HEK293T (cell line): ENCODE results near the gene STXBP6.

Source experiments
- CTCF ChIA-PET: fragments of 350-600 bp; formaldehyde crosslinking; extraction: SDS; loops from one replicate; lab custom pipeline; 2021; ENCODE audit warnings: antibody characterized with exemption, inconsistent platforms; lab: Yijun Ruan, JAX
- POLR2A ChIA-PET: fragments of 350-600 bp; formaldehyde crosslinking; extraction: SDS; loops from one replicate; lab custom pipeline; 2020; ENCODE audit warnings: antibody characterized with exemption, inconsistent platforms; lab: Yijun Ruan, JAX
- DNase-seq: peaks from one replicate; pipeline ENCODE4 v3.0.0; 2012; ENCODE audit warnings: mixed read lengths; ENCODE audit errors: extremely low spot score
- ARNT ChIP-seq: fragments of 450-650 bp; IDR thresholded peaks from 2 replicates; pipeline ENCODE4 v1.6.1; 2017; ENCODE audit warnings: mild to moderate bottlenecking
- BHLHE40 ChIP-seq: fragments of 450-650 bp; IDR thresholded peaks from 2 replicates; pipeline ENCODE4 v1.6.1; 2016; ENCODE audit warnings: mild to moderate bottlenecking, moderate library complexity, borderline replicate concordance
- CTBP1 ChIP-seq: fragments of 450-650 bp; IDR thresholded peaks from 2 replicates; pipeline ENCODE4 v1.6.1; 2016; ENCODE audit warnings: borderline replicate concordance
- ELF4 ChIP-seq: fragments of 450-650 bp; IDR thresholded peaks from 2 replicates; pipeline ENCODE4 v1.6.1; 2017; ENCODE audit warnings: antibody characterized with exemption
- FOXA1 ChIP-seq: fragments of 450-650 bp; IDR thresholded peaks from 2 replicates; pipeline ENCODE4 v1.6.1; 2016; ENCODE audit warnings: mild to moderate bottlenecking
- FOXK2 ChIP-seq: fragments of 450-650 bp; IDR thresholded peaks from 2 replicates; pipeline ENCODE4 v1.6.1; 2016; ENCODE audit warnings: mild to moderate bottlenecking
- FOXM1 ChIP-seq: fragments of 450-650 bp; IDR thresholded peaks from 2 replicates; pipeline ENCODE4 v1.6.1; 2017; ENCODE audit warnings: mild to moderate bottlenecking, borderline replicate concordance
- HDGF ChIP-seq: fragments of 450-650 bp; IDR thresholded peaks from 2 replicates; pipeline ENCODE4 v1.6.1; 2017; ENCODE audit warnings: antibody characterized with exemption, borderline replicate concordance
- L3MBTL2 ChIP-seq: fragments of 450-650 bp; conservative IDR thresholded peaks from 2 replicates; pipeline ENCODE4 v1.6.1; 2016; ENCODE audit warnings: mild to moderate bottlenecking
- LEF1 ChIP-seq: fragments of 450-650 bp; IDR thresholded peaks from 2 replicates; pipeline ENCODE4 v1.6.1; 2017; ENCODE audit warnings: mild to moderate bottlenecking, borderline replicate concordance
- NFRKB ChIP-seq: fragments of 450-650 bp; IDR thresholded peaks from 2 replicates; pipeline ENCODE4 v1.6.1; 2016; ENCODE audit warnings: mild to moderate bottlenecking, moderate library complexity
- PKNOX1 ChIP-seq: fragments of 450-650 bp; IDR thresholded peaks from 2 replicates; pipeline ENCODE4 v1.6.1; 2016
- SP1 ChIP-seq: fragments of 450-650 bp; IDR thresholded peaks from 2 replicates; pipeline ENCODE4 v1.6.1; 2017
- SUZ12 ChIP-seq: fragments of 450-650 bp; IDR thresholded peaks from 2 replicates; pipeline ENCODE4 v1.6.1; 2016; ENCODE audit warnings: mild to moderate bottlenecking
- TARDBP ChIP-seq: fragments of 450-650 bp; IDR thresholded peaks from 2 replicates; pipeline ENCODE4 v1.6.1; 2016
- ZNF384 ChIP-seq: fragments of 450-650 bp; IDR thresholded peaks from 2 replicates; pipeline ENCODE4 v1.6.1; 2016

The STXBP6 gene

GRCh38 chr14:24857277-24857676, 192.7 kb downstream of the STXBP6 start:
- CTCF ChIA-PET = no interaction called here
- POLR2A ChIA-PET = no interaction called here
- DNase-seq = no peak
- TF ChIP-seq ARNT (no peak), BHLHE40 (no peak), PKNOX1 (no peak), ZNF384 (no peak), FOXK2 (no peak), ELF4 (no peak), SP1 (no peak), FOXM1 (no peak), CTBP1 (no peak), NFRKB (no peak), TARDBP (no peak), LEF1 (no peak), FOXA1 (no peak), SUZ12 (no peak), HDGF (no peak), L3MBTL2 (no peak)

GRCh38 chr14:24853446-24853845, 196.5 kb downstream of the STXBP6 start:
- no peak for DNase-seq
- ChIA-PET CTCF (no interaction called here), POLR2A (no interaction called here)
- TF ChIP-seq BHLHE40 = no peak
- no peak for TF ChIP-seq NFRKB
- no peak for TF ChIP-seq SP1
- no peak for TF ChIP-seq TARDBP
- TF ChIP-seq ZNF384 = no peak
- no peak for TF ChIP-seq FOXM1
- no peak for TF ChIP-seq ELF4
- TF ChIP-seq FOXA1 = no peak
- TF ChIP-seq L3MBTL2 = no peak
- no peak for TF ChIP-seq CTBP1
- no peak for TF ChIP-seq ARNT
- TF ChIP-seq PKNOX1 = no peak
- no peak for TF ChIP-seq LEF1
- no peak for TF ChIP-seq FOXK2
- no peak for TF ChIP-seq HDGF

GRCh38 chr14:24852312-24853060, 197.5 kb downstream of the STXBP6 start:
- POLR2A ChIA-PET = no interaction called here
- DNase-seq = peak; percentile 6
- TF ChIP-seq SUZ12 (no peak), ZNF384 (no peak), BHLHE40 (no peak), ELF4 (no peak), SP1 (no peak), ARNT (no peak), CTBP1 (no peak), HDGF (no peak)
- CTCF ChIA-PET = no interaction called here

- TF ChIP-seq FOXK2 (no peak), ELF4 (no peak), TARDBP (no peak), CTBP1 (no peak), ZNF384 (no peak), SUZ12 (no peak)
- no peak for DNase-seq
- ChIA-PET CTCF (interaction anchor here (0.5 kb wide), 1 partner anchor 9 kb away, joined by 3 read pairs; no protein-coding TSS in a partner anchor), POLR2A (no interaction called here)
Observed at GRCh38 chr14:24851837-24852236, 198.1 kb downstream of the STXBP6 start.

GRCh38 chr14:24851406-24851805, 198.5 kb downstream of the STXBP6 start:
- ChIA-PET POLR2A (no interaction called here), CTCF (interaction anchor here (0.5 kb wide), 1 partner anchor 9 kb away, joined by 3 read pairs; no protein-coding TSS in a partner anchor)
- no peak for TF ChIP-seq FOXK2
- DNase-seq = no peak

- CTCF ChIA-PET = no interaction called here
- POLR2A ChIA-PET = no interaction called here
- TF ChIP-seq LEF1 (no peak), HDGF (no peak), SP1 (no peak), PKNOX1 (no peak), FOXM1 (no peak), NFRKB (no peak), L3MBTL2 (no peak), FOXK2 (no peak), ELF4 (no peak), SUZ12 (no peak), ARNT (no peak), BHLHE40 (no peak)
- no peak for DNase-seq
Observed at GRCh38 chr14:24850072-24850471, 199.9 kb downstream of the STXBP6 start.
